Activated T-cell treated with anti-CD3 and anti-CD28 coated beads, Interleukin-2, amount 50 U/mL, for 4 hours (primary cell): ENCODE measurements around the gene BSCL2. TPM values are rescaled to one million over a fixed set of nuclear protein-coding genes. Genes with fewer than 3 reads are reported as not detected.
A peak's percentile ranks its signal among the peaks of the same experiment; 100 is the strongest.
"Not testable (repeated sequence)": the region's sequence is repeated elsewhere in the genome, so short reads cannot be mapped to it uniquely, and the experiment has no call there.

Source experiments
- ATAC-seq, 2 donors: fragments of 200-7000 bp; cut with Tn5 transposase; one replicate each; pipeline ENCODE4 v1.10.0; 2021
- DNase-seq: peaks from one replicate; pipeline ENCODE4 v3.0.0-alpha.2; 2020
- H3K27me3 Mint-ChIP-seq: one replicate; pipeline ENCODE4 v1.8.0; 2021; ENCODE audit warnings: low read depth, mixed read lengths
- H3K36me3 Mint-ChIP-seq: one replicate; pipeline ENCODE4 v1.8.0; 2022; ENCODE audit warnings: mixed read lengths; ENCODE audit not compliant: insufficient read depth
- H3K4me1 Mint-ChIP-seq: one replicate; pipeline ENCODE4 v1.8.0; 2021; ENCODE audit warnings: low read depth, mixed read lengths
- H3K4me3 Mint-ChIP-seq: one replicate; pipeline ENCODE4 v1.8.0; 2021; ENCODE audit warnings: mild to moderate bottlenecking, moderate library complexity, mixed read lengths
- H3K9me3 Mint-ChIP-seq: one replicate; pipeline ENCODE4 v1.8.0; 2021; ENCODE audit warnings: mixed read lengths
- total RNA-seq, 3 donors: library from RNA; stranded (reverse); gene quantifications; one replicate each; pipeline ENCODE4 v1.2.1, GENCODE V29; 2021

The BSCL2 gene
- total RNA-seq, 3 donors from 2014 or later = 23.6 to 29.6 (median 26.9) TPM

GRCh38 chr11:62687508-62688396, 19.5 kb downstream of the BSCL2 start:
- no peak overlapping the region for H3K4me3 Mint-ChIP-seq
- H3K27me3 Mint-ChIP-seq = peaks cover 4% of the 10 kb centered on the region
- H3K4me1 Mint-ChIP-seq = no peaks in the 10 kb centered on the region
- peaks cover 14% of the 10 kb centered on the region for H3K36me3 Mint-ChIP-seq
- H3K9me3 Mint-ChIP-seq = no peaks in the 10 kb centered on the region
- ATAC-seq (peak in 1 of 2 donors; percentile 37), DNase-seq (no peak)

GRCh38 chr11:62682518-62682917, 24.7 kb downstream of the BSCL2 start:
- peaks cover 8% of the 10 kb centered on the region for H3K36me3 Mint-ChIP-seq

GRCh38 chr11:62680825-62681240, 26.4 kb downstream of the BSCL2 start:
- ATAC-seq (peak; percentile 64 to 70), DNase-seq (no peak)
- Mint-ChIP-seq H3K4me1 (peaks cover 25% of the 10 kb centered on the region), H3K36me3 (peaks cover 11% of the 10 kb centered on the region), H3K9me3 (no peaks in the 10 kb centered on the region), H3K4me3 (peak overlapping the region; percentile 64), H3K27me3 (no peaks in the 10 kb centered on the region)

More at GRCh38 chr11:62682518-62682917, 24.7 kb downstream of the BSCL2 start:
- ATAC-seq (no peak), DNase-seq (no peak)
- no peaks in the 10 kb centered on the region for H3K27me3 Mint-ChIP-seq
- H3K4me3 Mint-ChIP-seq = no peak overlapping the region
- no peaks in the 10 kb centered on the region for H3K9me3 Mint-ChIP-seq
- peaks cover 17% of the 10 kb centered on the region for H3K4me1 Mint-ChIP-seq

GRCh38 chr11:62678770-62679696, 28.2 kb downstream of the BSCL2 start, which contains the start of gene UBXN1:
Gene UBXN1 (minus strand): TSS chr11:62679073. CDS start chr11:62678923, 150 bp downstream.
- Mint-ChIP-seq H3K4me1 (peaks cover 26% of the 10 kb centered on the region), H3K36me3 (peaks cover 13% of the 10 kb centered on the region), H3K4me3 (peak within 1 kb of the TSS; percentile 90), H3K27me3 (no peaks in the 10 kb centered on the region), H3K9me3 (no peaks in the 10 kb centered on the region)
- ATAC-seq (peak; percentile 86 to 90), DNase-seq (peak; percentile 78)

GRCh38 chr11:62678433-62678769, 28.8 kb downstream of the BSCL2 start:
- ATAC-seq (no peak), DNase-seq (no peak)
- Mint-ChIP-seq H3K4me1 (peaks cover 26% of the 10 kb centered on the region), H3K36me3 (peaks cover 13% of the 10 kb centered on the region), H3K27me3 (no peaks in the 10 kb centered on the region), H3K9me3 (no peaks in the 10 kb centered on the region), H3K4me3 (peak overlapping the region; percentile 90)

GRCh38 chr11:62677714-62678113, 29.5 kb downstream of the BSCL2 start:
- Mint-ChIP-seq H3K36me3 (peaks cover 13% of the 10 kb centered on the region), H3K4me1 (peaks cover 29% of the 10 kb centered on the region), H3K4me3 (peak overlapping the region; percentile 90), H3K27me3 (no peaks in the 10 kb centered on the region), H3K9me3 (no peaks in the 10 kb centered on the region)
- DNase-seq (no peak), ATAC-seq (no peak)

GRCh38 chr11:62677156-62677555, 30.1 kb downstream of the BSCL2 start:
- DNase-seq = no peak
- Mint-ChIP-seq H3K4me1 (peaks cover 33% of the 10 kb centered on the region), H3K9me3 (no peaks in the 10 kb centered on the region), H3K27me3 (no peaks in the 10 kb centered on the region), H3K36me3 (peaks cover 13% of the 10 kb centered on the region), H3K4me3 (peak overlapping the region; percentile 90)
- no peak for ATAC-seq

GRCh38 chr11:62676698-62677097, 30.5 kb downstream of the BSCL2 start:
- ATAC-seq (no peak), DNase-seq (no peak)
- Mint-ChIP-seq H3K9me3 (no peaks in the 10 kb centered on the region), H3K36me3 (peaks cover 13% of the 10 kb centered on the region), H3K4me1 (peaks cover 35% of the 10 kb centered on the region), H3K4me3 (peak overlapping the region; percentile 90), H3K27me3 (no peaks in the 10 kb centered on the region)

- not testable (repeated sequence) for H3K27me3 Mint-ChIP-seq, ATAC-seq, DNase-seq, H3K9me3 Mint-ChIP-seq, H3K4me3 Mint-ChIP-seq
- H3K4me1 Mint-ChIP-seq = peaks cover 31% of the 10 kb centered on the region
- peaks cover 13% of the 10 kb centered on the region for H3K36me3 Mint-ChIP-seq
Observed at GRCh38 chr11:62675415-62675814, 31.8 kb downstream of the BSCL2 start.

GRCh38 chr11:62673196-62673525, 34.1 kb downstream of the BSCL2 start:
- no peak for DNase-seq
- Mint-ChIP-seq H3K36me3 (peaks cover 15% of the 10 kb centered on the region), H3K4me3 (peak overlapping the region; percentile 98), H3K27me3 (no peaks in the 10 kb centered on the region), H3K9me3 (no peaks in the 10 kb centered on the region), H3K4me1 (peaks cover 35% of the 10 kb centered on the region)
- no peak for ATAC-seq

GRCh38 chr11:62671608-62672389, 35.4 kb downstream of the BSCL2 start, which contains the start of the genes LBHD1 and UQCC3:
Gene LBHD1 (minus strand): TSS chr11:62672267. CDS start chr11:62670031, 2,236 bp downstream.
Gene UQCC3 (plus strand): TSS chr11:62671673. CDS start chr11:62671746, 73 bp downstream.
- ATAC-seq (peak; percentile 87 to 89), DNase-seq (peak; percentile 65)
- no peaks in the 10 kb centered on the region for H3K9me3 Mint-ChIP-seq
- peaks cover 30% of the 10 kb centered on the region for H3K4me1 Mint-ChIP-seq
- peak within 1 kb of the TSS; percentile 98 for H3K4me3 Mint-ChIP-seq
- H3K36me3 Mint-ChIP-seq = peaks cover 13% of the 10 kb centered on the region
- no peaks in the 10 kb centered on the region for H3K27me3 Mint-ChIP-seq

GRCh38 chr11:62671236-62671607, 36.0 kb downstream of the BSCL2 start:
- Mint-ChIP-seq H3K4me3 (peak overlapping the region; percentile 98), H3K9me3 (no peaks in the 10 kb centered on the region), H3K4me1 (peaks cover 32% of the 10 kb centered on the region), H3K36me3 (peaks cover 19% of the 10 kb centered on the region), H3K27me3 (no peaks in the 10 kb centered on the region)
- DNase-seq (no peak), ATAC-seq (peak; percentile 7 to 15)

- Mint-ChIP-seq H3K27me3 (no peaks in the 10 kb centered on the region), H3K36me3 (peaks cover 23% of the 10 kb centered on the region), H3K9me3 (no peaks in the 10 kb centered on the region), H3K4me1 (peaks cover 30% of the 10 kb centered on the region), H3K4me3 (peak overlapping the region; percentile 98)
- ATAC-seq (no peak), DNase-seq (no peak)
Observed at GRCh38 chr11:62669420-62670161, 37.6 kb downstream of the BSCL2 start.
